AML-193 (cell line): Measurements from ENCODE around the gene IGFLR1.
"Not testable (repeated sequence)": the region's sequence is repeated elsewhere in the genome, so short reads cannot be mapped to it uniquely, and the experiment has no call there.

ENCODE experiments used
- DNase-seq, 2 experiments: peaks; one replicate each; lab custom pipeline; 2025; lab: John Stamatoyannopoulos, UW

The IGFLR1 gene

GRCh38 chr19:35777086-35777841 lies 35.0 kb upstream of the IGFLR1 start:
- no peak for DNase-seq

GRCh38 chr19:35776102-35776788 lies 34.0 kb upstream of the IGFLR1 start:
- no peak for DNase-seq

DNA sequence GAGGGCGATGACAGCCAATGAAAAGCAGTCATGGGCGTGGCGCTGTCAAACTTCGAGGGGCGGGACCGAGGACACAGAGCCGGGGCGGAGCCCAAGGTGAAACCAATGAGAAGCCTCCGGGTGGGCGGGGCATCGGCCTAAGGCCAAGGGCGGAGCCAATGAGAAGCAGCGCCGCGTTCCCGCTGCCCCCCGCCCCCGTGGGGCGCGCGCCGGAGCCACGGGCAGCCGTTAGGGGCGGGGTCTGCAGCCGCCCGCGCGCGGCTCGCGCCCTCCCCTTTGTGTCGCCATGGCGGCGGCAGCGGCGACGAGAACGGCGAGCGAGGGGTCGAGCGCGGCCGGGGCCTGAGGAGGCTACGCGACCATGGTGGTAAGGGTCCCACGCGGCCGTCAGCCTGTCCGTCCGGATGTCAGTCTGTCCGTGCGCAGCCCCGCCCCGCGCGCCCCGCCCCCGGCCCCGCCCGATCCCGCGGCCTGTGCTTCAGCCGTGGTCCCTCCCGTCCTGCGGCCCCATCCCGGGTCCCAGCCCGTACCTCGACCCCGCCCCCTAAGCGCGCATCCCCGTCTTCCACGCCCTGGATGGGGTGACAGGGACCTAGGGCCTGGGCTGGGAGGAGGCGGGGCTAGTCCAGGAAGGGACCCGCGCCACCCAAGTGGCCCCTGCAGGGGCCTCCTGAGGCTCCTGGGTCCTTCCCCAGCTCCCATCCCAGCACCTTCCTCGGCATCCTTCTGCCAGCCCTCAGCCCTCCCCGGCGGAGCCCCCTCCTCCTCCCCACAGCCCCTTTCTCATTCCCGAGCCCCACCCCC lies 33.2 kb upstream of the IGFLR1 start, which contains the start of gene ARHGAP33:
Gene ARHGAP33 (plus strand): TSS at position 267 of the 804 bp plus-strand sequence. CDS start 95 bp downstream, at position 362.
- peak; percentile 94 to 96 for DNase-seq

- DNase-seq = no peak
Observed at GRCh38 chr19:35775046-35775297, 32.7 kb upstream of the IGFLR1 start.

- DNase-seq = no peak
Observed at GRCh38 chr19:35774274-35775045, 32.2 kb upstream of the IGFLR1 start.

GRCh38 chr19:35773020-35773806 lies 31.0 kb upstream of the IGFLR1 start:
- DNase-seq = no peak

DNA sequence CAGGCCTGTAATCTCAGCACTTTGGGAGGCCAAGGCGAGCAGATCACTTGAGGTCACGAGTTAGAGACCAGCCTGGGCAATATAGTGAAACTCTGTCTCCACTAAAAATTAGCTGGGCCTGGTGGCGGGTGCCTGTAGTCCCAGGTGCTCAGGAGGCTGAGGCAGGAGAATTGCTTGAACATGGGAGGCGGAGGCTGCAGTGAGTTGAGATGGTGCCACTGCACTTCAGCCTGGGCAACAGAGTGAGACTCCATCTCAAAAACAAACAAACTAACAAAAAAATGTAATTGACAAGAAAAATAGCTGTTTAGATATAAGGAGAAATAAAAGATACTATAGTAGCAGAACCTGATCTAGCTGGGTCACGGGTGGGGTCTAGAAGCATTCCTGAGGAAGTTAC lies 30.1 kb upstream of the IGFLR1 start:
- DNase-seq = not testable (repeated sequence)

DNA sequence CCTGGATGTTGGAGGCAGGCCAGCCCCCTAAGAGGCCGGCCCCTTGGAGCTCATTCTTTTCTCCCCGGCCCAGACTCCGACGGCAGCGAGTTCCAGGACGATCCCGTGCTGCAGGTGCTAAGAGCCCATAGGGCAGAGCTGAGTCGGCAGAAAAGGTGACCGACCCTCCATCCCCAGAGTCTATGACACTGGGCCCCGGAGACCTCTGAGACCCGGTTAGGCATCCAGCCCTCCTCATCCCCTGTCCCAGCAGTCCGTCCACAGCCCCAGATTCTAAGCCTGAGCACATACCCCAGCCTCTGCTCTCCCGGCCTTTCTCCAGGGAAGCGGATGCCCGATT lies 25.8 kb upstream of the IGFLR1 start:
- no peak for DNase-seq

DNA sequence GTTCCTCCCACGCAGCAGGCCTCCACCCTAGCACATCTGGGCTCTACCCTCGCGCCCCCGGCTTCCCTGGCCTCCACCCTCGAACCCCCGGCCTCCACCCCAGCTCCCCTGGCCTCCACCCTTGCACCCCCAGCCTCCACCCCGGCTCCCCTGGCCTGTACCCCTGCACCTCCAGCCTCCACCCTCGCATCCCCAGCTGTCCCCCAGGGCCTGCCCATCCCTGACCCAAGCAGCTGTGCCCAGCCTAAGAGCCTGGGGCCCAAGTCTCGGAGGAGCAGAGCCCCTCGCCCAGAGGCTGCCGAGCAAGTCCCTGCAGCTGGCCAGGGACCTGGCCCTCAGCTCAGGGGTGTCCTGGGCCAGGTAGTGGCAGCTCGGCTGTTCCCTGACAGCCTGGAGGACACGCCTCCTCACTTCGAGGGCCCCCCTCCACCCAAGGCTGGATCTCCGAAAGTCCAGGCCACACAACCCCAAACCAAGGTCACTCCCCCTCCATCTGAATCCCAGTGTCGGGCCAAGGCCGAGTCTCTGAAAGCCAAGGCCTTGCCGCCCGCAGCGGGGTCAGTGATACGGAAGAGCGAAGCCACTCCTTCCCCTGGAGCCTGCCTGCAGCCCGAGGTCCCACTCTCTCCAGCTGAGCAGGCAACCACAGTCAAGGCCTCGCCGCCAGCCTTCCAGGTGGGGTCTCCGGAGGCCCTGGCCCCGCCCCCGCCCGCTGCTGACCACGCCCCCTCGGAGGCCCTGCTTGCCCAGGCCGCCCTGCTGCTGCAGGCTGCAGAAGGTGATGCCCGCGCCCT lies 25.2 kb upstream of the IGFLR1 start:
- DNase-seq = no peak

- DNase-seq = no peak
Observed at GRCh38 chr19:35766571-35767104, 24.4 kb upstream of the IGFLR1 start.

- DNase-seq = no peak
Observed at GRCh38 chr19:35764432-35765315, 22.4 kb upstream of the IGFLR1 start.

DNA sequence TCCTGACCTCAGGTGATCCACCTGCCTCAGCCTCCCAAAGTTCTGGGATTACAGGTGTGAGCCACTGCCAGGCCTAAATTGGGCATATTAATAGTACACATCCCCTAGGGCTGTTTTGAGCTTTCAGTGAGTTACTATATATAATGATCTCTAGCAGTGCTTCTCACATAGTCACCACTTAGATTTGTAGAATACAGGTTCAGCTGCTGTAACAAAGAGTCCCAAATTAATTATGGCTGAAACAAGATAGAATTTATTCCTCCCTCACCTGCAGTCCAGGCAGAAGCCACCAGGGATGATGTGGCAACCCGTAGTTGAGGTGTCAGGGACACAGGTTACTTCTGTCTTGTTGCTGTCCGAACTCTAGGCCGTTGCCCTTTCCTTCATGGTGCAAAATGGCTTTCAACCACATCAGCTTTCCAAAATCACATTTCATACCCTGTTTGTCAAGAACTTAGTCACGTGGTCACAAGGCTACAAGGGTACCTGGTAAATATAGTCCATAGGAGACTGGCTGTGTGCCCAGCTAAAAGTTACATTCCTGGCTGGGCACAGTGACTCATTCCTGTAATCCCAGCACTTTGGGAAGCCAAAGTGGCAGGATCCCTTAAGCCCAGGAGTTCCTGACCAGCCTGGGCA lies 18.6 kb upstream of the IGFLR1 start:
- DNase-seq = no peak

DNA sequence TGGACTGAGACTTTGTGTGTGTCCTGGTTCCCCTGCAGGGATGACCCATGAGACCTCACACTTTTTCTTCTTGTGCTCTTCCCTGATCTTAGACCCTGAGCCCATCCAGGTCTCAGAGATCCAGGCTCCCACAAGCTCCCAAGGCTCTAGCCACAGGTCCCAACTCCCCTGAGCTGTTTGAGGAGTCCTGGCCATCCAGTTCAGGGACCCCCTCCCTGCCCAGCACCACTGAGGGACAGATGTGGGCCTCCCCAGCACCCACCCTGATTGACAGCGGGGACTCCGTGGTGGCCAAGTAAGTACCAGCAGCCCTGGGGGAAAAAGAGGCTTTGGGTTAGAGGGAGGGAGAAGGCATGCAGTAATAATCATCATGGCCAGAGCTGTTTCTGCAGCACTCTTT lies 17.4 kb upstream of the IGFLR1 start:
- DNase-seq = no peak

DNA sequence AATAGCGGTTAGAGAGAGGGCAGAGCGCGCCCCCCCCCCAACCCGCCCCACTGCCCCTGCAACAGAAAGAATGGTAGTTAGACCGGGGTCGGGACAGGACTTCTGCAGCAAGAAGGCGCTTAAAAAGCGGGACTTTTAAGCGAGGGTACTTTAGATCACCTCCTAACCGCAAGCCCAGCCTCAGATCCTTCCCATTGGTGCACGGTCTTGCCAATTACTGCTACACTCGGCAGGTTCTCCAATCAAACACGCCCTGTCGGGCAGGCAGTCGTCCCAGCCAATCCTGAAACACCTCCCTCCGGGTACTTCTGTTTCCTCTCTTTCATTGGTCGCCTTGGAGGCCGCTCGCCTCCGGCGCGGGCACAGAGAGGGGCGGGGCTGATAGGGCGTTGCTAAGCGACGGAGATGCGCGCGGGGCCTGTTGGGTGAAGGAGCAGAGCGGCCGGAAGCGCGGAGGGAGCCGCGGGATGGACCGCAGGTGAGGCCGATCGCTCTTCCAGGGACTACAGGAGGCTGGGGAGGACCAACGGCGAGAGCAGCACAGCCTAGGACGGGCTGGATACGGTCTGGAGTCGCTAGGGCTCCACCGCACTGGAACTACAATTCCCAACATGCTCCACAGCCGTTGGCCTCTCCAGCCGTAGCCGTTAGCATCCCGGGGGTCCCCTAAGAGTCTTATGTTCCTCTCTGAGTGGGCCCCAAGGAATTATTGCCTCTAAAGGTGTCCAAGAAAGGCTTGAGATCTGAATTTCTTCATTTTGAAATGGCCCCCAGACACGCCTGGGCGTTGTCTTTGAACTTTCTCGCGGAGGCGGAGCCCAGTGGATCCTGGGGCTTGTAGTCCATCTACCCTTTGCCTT lies 15.7 kb upstream of the IGFLR1 start, which contains the start of gene PROSER3:
Gene PROSER3 (plus strand): TSS at position 428 of the 860 bp plus-strand sequence. CDS start 40 bp downstream, at position 468.
- peak; percentile 97 to 98 for DNase-seq

- no peak for DNase-seq
Observed at GRCh38 chr19:35757231-35757748, 15.0 kb upstream of the IGFLR1 start.

DNA sequence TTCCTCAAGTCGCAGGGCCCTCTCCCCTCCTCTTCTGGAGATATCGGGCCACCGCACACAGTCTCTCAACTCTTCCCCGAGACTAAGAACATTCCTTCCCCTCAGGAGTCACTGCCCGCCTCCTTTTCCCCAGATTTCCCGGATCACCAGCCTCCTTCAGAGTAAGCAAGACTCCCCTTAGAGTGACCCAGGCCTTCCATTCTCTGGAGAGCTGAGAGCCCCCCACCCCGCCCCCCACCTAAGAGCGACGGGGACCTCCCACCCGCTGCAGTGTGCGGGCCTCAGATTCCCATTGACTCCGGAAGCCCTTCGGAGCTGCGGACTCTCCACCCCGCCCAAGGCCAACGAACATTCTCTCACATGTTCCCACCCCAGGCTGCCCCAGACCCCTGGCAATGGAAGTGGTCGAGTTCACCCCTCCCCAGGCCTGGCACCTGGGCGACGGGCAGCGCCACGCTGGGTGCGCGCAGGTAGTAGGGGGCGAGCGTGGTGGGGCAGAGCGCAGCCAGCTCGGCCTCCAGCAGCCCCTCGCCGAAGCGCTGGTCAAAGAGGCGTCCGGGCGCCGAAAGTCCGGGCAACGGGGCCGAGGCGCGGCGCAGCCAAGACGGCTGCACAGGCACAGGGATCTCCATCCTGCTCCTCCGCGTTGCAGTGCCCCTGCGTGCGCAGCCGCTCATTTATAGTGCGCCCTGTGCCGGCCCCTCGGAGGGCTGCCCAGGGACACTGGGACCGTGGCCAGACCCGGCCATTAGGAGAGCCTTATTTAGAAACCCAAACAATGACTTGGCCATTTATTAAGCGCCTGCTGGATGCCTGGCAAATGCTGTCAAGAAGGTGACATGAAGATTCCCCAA lies 14.4 kb upstream of the IGFLR1 start, which contains the start of gene HSPB6:
Gene HSPB6 (minus strand): TSS at position 653 of the 854 bp plus-strand sequence. CDS start 21 bp downstream, at position 632.
- DNase-seq = no peak
